GM19239 (cell line): ENCODE results near the gene GIPC2.

Source experiments
- DNase-seq: peaks from one replicate; pipeline ENCODE4 v3.0.0; 2011; ENCODE audit warnings: low spot score; ENCODE audit not compliant: insufficient read length
- FAIRE-seq: peaks from 2 replicates; lab custom pipeline; 2011; peaks lifted over from hg19 to GRCh38; lab: Jason Lieb, UNC

Gene GIPC2

DNA sequence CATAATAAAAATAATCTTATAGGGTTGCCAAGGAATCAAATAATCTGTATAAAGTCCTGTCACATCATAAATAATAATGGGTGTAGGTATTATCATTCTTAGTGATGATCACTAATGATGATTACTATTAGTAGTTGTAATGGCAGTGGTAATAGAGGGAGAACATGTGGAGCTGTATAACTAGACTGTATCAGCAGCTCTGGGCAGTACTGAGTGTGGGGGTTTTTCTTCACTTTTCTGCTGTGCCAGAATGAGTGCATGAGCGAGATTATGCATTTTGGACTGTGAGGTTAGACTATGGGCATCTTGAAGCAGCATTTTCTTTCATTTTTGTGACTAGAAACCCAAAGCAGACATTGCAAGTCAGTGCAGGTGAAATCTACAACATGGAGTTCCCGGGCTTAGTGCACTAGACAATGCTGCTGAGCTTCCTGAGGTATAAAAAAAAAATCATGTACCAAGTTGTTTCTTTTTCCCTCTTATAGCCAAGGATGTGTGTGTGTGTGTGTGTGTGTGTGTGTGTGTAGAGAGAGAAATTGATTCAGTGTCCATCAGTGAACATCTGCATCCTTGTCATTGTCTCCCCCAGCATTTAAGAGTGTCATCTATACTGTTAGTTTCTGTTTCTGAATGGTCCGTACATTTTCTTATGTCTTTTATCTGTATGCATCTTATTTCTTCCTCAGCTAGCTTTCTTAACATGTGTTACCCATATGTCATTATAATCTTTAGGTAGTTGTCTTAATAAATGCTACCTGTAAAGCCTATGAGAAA, 86.6 kb downstream of the GIPC2 start:
- FAIRE-seq: no peak
- DNase-seq: no peak

DNA sequence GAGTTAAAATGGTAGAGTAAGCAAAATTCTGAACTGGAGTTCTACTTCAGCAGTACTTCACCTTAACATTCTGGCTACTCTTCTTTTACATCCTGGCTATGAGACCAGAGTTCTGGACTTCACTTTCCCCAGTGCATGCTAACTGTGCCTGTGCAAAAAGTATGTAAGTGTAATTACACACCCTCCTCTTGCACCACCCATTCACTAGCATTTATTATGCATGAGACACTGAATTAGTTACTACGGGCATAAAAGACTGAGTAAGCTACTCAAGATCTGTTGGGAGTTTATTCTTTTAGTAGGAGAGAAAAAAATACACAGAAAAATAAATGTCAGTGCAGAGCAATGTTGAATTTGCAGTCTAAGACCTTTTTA, 87.2 kb downstream of the GIPC2 start:
- DNase-seq (no peak), FAIRE-seq (no peak)

DNA sequence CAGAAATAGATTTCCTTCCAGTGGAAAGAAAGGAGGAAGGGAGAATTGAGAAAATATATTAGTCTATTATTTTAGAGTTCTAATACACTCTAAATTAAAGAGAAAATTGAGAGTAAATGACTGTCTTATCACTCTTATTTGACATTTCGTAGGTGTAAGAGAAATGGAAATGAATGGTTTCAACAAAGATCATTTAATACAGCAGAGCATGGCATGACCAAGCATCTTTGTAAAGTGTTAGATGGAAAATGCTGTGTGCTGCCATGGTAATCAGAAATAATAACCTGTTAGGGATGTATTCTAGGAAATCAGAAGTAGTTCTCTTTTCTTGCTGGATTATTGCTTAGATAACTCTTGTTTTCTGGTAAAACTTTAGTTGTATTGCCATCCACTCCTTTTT, 90.9 kb downstream of the GIPC2 start:
- FAIRE-seq (no peak), DNase-seq (no peak)

DNA sequence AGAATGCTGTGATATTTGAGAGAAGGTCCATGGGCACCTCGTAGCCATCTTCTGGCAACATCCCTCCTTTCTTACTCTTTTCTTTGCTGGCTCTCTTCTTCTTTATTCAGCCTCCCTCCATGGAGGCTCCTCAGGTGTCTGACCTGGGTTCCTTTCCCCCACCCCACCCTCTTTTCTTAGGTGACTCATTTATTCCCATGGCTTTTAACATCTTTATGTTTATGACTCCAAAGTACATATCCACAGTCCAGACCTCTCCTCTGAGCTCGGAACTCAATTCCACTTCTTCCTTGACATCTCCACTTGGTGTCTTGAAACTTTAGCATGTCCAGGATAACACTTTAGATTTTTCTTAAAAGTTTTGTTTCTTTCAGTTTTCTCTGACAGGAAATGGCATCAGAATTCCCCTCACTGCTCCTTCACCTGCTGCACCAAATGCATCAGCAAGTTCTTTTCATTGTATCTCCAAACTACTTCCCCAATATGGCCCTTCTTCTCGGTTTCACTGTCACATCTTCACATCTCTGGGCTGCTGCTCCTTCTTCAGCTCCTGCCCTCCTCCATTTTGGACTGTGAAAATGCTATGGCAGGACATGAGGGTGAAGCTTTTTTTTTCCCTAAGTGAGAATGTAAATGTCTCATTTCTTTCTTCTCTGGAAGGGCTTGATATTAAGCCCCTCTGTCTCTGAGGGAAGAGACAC, 95.9 kb downstream of the GIPC2 start:
- no peak for DNase-seq
- peak; percentile 72 for FAIRE-seq

GRCh38 chr1:78142736-78143135, 97.0 kb downstream of the GIPC2 start:
- DNase-seq (no peak), FAIRE-seq (peak; percentile 45)

DNA sequence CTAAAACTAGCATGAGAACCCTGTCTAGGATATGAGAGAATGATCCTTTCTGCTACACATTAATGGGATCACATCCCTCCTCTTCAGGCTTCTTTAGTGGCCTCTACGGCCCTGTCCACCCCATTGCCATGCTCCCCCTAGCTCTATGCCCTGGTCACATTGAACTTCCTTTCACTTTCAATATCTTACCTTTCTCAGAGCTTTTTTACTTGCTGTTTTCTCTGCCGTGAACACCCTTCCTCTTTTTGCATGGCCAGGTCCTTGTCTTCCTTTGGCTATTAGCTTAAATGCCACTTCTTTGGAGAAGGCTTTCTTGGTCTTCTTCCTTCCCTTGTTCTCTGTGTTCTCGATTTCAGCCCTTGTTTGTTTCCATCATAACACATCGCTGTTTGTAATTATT, 97.4 kb downstream of the GIPC2 start:
- peak; percentile 87 for FAIRE-seq
- DNase-seq: peak; percentile 23

DNA sequence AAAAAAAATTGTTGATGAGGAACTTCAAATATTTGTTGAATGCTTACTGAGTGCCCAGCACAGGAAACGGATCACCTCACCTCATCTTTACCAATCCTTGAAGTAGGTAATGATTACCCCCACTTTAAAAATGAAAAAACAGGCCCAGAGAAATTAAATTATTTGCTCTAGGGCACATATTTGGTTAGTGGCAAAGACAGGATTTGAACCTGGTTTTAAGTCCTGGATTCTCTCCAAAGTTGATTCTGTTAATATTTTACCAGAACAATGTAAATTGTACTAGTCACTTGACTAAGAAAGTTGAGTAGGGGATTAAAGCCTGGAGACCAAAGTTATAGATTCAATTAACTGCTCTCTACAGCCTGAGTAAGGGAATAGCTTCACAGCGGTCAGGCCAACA, 97.9 kb downstream of the GIPC2 start:
- peak; percentile 48 for FAIRE-seq
- DNase-seq: no peak

- FAIRE-seq (peak; percentile 90), DNase-seq (peak; percentile 34)
Measured at GRCh38 chr1:78145105-78145580, 99.4 kb downstream of the GIPC2 start.

DNA sequence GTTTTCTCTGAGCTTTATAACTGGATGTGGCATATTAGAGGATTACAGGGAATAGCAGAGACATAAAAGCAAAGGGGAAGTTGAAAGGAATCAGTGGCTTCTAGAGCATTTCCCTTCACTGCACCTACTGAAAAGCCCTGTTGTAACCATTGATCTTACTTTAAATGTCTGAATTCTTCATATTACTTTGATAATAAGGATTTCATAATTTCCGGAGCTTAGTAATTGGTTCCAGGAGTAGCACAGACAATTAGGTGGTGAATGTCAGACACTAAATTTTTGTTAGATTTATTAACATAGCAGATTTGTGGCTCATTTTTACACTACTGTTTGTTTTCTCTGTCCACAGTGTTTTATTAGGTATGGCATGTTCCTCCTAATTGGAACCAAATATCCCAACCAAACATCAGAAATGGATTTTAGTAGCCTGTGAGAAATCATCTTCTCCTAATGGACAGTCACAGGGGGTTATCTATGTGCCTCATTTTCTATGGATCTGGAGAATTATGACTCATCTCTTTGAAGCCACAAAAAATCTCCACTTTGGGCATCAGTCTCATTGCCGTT, 100.5 kb downstream of the GIPC2 start:
- no peak for FAIRE-seq
- no peak for DNase-seq

- DNase-seq: no peak
- FAIRE-seq: no peak
Measured at GRCh38 chr1:78147031-78147430, 101.3 kb downstream of the GIPC2 start.

- FAIRE-seq (no peak), DNase-seq (no peak)
Measured at GRCh38 chr1:78153092-78153736, 107.4 kb downstream of the GIPC2 start.

DNA sequence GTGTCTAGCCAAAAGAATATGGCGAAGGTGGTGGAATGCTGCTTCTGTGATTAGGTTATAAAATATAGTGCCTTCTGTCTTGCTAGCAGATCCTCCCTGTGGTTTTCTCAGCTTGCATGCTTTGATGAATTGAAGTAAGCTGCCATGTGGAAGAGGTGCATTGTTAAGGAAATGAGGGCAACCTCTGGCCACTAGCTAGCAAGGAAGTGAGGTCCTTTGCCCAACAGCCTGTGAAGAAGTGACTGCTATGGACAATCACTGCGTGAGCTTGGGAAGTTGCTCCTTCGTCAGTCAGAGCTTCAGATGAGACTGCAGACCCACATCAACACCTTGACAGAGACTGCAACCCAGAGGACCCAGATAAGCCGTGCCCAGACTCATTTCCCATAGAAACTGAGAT, 109.4 kb downstream of the GIPC2 start:
- FAIRE-seq (no peak), DNase-seq (no peak)

- FAIRE-seq (no peak), DNase-seq (no peak)
Measured at GRCh38 chr1:78156805-78157521, 111.2 kb downstream of the GIPC2 start.

- DNase-seq: no peak
- no peak for FAIRE-seq
Measured at GRCh38 chr1:78165816-78166215, 120.0 kb downstream of the GIPC2 start.

DNA sequence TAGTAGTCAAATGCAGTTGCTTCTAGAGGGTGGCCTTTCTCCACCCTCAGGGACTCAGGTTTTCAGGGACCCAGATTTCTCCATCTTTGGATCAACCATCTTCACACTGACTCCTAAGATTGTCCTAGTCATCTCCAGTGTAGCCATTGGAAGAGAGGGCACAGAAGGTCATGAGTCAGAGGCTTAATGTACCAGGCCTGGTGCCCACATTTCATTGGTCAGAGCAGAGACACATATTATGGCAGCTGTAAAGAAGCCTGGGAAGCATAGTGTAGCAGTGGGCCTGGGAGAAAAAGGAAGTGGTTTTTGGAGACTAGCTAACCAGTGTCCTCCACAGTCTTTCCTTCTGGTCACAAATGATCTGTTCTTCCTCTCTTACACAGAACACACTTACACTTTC, 122.5 kb downstream of the GIPC2 start:
- FAIRE-seq (no peak), DNase-seq (no peak)

GRCh38 chr1:78170859-78171258, 125.1 kb downstream of the GIPC2 start:
- FAIRE-seq (no peak), DNase-seq (no peak)

DNA sequence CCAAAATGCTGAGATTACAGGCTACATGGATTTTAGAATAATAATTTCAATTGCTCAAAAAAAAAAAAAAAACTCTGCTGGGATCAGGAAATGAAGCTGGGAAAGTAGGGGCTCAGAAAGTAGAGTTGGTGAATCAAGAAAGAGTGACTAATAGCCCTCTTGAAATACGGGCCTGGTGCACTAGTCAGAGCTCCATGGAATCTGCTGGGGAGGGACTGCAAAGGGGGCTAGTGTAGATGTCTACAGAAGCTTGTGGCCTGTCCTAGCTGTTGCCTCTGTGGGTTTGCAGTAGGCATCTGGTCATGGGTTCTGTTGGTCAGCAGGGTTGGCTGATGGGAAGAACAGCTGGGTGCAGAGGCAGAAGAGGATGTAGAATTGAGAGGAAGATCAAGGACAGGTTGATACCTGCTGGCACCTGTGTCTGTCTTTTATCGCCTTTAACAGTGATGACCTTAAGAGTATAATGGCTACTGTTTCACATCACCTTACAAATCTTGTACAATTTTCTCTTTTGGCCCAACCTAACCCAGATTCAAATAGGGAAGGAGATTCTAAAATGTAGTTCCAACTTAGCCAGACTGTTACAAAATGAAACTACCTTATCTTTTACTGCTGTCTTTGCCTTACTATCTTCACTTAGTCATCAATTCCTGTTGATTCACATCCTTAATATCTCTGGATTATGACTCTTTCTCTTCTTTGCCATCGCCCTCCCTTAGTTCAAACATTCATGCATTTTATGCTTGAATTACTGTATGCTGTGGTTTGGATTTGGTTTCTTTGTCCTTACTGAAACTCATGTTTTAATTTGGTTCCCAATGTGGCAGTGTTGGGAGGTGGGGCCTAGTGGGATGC, 126.2 kb downstream of the GIPC2 start:
- no peak for FAIRE-seq

GRCh38 chr1:78176448-78176847, 130.7 kb downstream of the GIPC2 start:
- no peak for FAIRE-seq
- no peak for DNase-seq

More for the DNA sequence above, 126.2 kb downstream of the GIPC2 start:
- no peak for DNase-seq

DNA sequence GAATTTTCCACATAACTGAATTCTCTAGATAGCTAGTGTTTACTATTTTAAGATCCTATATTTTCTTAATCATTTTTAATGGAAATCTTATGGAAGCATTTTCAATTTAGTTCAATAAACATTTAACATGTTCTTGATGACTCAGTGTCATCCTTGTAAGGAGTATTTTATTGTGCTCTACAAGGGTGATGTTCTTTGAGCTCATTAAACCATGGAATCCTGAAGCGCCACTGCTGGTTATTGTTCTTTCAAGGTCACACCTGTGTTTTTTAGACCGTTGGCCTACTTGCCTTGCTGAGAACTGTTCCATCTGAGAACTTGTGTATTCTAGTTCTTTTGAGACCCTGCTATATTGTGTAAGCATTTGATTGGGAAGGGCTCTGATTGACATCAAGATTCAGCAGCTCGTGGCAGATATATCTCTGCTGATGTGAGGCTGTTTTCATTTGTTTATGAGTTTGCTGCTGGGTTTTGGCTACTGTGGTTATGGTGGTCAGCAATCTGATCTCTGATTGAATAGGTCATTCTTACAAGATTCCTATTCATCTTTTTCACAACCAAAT, 132.0 kb downstream of the GIPC2 start:
- no peak for DNase-seq
- no peak for FAIRE-seq
